Measurements from ENCODE around the gene SARS1.
"Not testable (repeated sequence)": the region's sequence is repeated elsewhere in the genome, so short reads cannot be mapped to it uniquely, and the experiment has no call there.

SARS1 gene

GRCh38 chr1:109210058-109210457, 3.7 kb upstream of the SARS1 start:
- Histone ChIP-seq H3K36me3 (no peaks in the 10 kb centered on the region), H3K9me3 (no peaks in the 10 kb centered on the region), H3K27me3 (peaks cover 64% of the 10 kb centered on the region), H3K4me1 (ENCODE audit: control insufficient read depth in 1 of 2, insufficient read depth in 1 of 2, low read depth in 1 of 2, low read length in 1 of 2) (peaks cover 12 to 13% of the 10 kb centered on the region in 2 experiments), H3K27ac (no peak overlapping the region), H3K4me3 (ENCODE audit: low read depth in 1 of 2, low read length in 1 of 2) (no peak overlapping the region)
- TF ChIP-seq CTCF (IDR thresholded peaks at IDR 0.05), result no peak

GRCh38 chr1:109213345-109213823, 334 bp upstream of the SARS1 start:
- Histone ChIP-seq H3K4me1 (ENCODE audit: control insufficient read depth in 1 of 2, insufficient read depth in 1 of 2, low read depth in 1 of 2, low read length in 1 of 2) (peaks cover 16% of the 10 kb centered on the region in 2 experiments), H3K27me3 (peaks cover 31% of the 10 kb centered on the region), H3K36me3 (no peaks in the 10 kb centered on the region), H3K27ac (peak overlapping the region; percentile 73), H3K9me3 (no peaks in the 10 kb centered on the region), H3K4me3 (ENCODE audit: low read depth in 1 of 2, low read length in 1 of 2) (peak overlapping the region; percentile 80 to 95)
- no peak for TF ChIP-seq CTCF (IDR thresholded peaks at IDR 0.05)

GRCh38 chr1:109214695-109215623, 1.2 kb downstream of the SARS1 start:
- H3K36me3 ChIP-seq, result no peaks in the 10 kb centered on the region
- H3K4me3 ChIP-seq (ENCODE audit: low read depth in 1 of 2, low read length in 1 of 2), result peak overlapping the region; percentile 80 to 95
- no peaks in the 10 kb centered on the region for H3K9me3 ChIP-seq

GRCh38 chr1:109216662-109217061, 2.9 kb downstream of the SARS1 start:
- no peak overlapping the region for H3K27ac ChIP-seq
- peaks cover 6% of the 10 kb centered on the region for H3K36me3 ChIP-seq
- no peak for TF ChIP-seq CTCF (IDR thresholded peaks at IDR 0.05)

More at GRCh38 chr1:109214695-109215623, 1.2 kb downstream of the SARS1 start:
- no peak for TF ChIP-seq CTCF (IDR thresholded peaks at IDR 0.05)
- Histone ChIP-seq H3K27ac (peak overlapping the region; percentile 73), H3K4me1 (ENCODE audit: control insufficient read depth in 1 of 2, insufficient read depth in 1 of 2, low read depth in 1 of 2, low read length in 1 of 2) (peaks cover 16% of the 10 kb centered on the region in 2 experiments), H3K27me3 (peaks cover 15% of the 10 kb centered on the region)

GRCh38 chr1:109218516-109218915, 4.8 kb downstream of the SARS1 start:
- TF ChIP-seq CTCF (IDR thresholded peaks at IDR 0.05), result no peak
- Histone ChIP-seq H3K4me1 (ENCODE audit: control insufficient read depth in 1 of 2, insufficient read depth in 1 of 2, low read depth in 1 of 2, low read length in 1 of 2) (peaks cover 13% of the 10 kb centered on the region in 2 experiments), H3K4me3 (ENCODE audit: low read depth in 1 of 2, low read length in 1 of 2) (no peak overlapping the region), H3K27me3 (no peaks in the 10 kb centered on the region), H3K9me3 (no peaks in the 10 kb centered on the region), H3K36me3 (peaks cover 6% of the 10 kb centered on the region), H3K27ac (no peak overlapping the region)

More at GRCh38 chr1:109216662-109217061, 2.9 kb downstream of the SARS1 start:
- H3K4me3 ChIP-seq (ENCODE audit: low read depth in 1 of 2, low read length in 1 of 2), result no peak overlapping the region
- H3K9me3 ChIP-seq, result no peaks in the 10 kb centered on the region
- H3K27me3 ChIP-seq, result no peaks in the 10 kb centered on the region
- peaks cover 16% of the 10 kb centered on the region in 2 experiments for H3K4me1 ChIP-seq (ENCODE audit: control insufficient read depth in 1 of 2, insufficient read depth in 1 of 2, low read depth in 1 of 2, low read length in 1 of 2)

GRCh38 chr1:109221201-109221600, 7.5 kb downstream of the SARS1 start:
- not testable (repeated sequence) for H3K27ac ChIP-seq; H3K4me1 ChIP-seq (ENCODE audit: control insufficient read depth in 1 of 2, insufficient read depth in 1 of 2, low read depth in 1 of 2, low read length in 1 of 2); H3K27me3 ChIP-seq; H3K9me3 ChIP-seq; H3K4me3 ChIP-seq (ENCODE audit: low read depth in 1 of 2, low read length in 1 of 2)
- peaks cover 12% of the 10 kb centered on the region for H3K36me3 ChIP-seq
